Measurements from ENCODE around the gene ZSCAN20.

ZSCAN20 gene

GRCh38 chr1:33541966-33542365, 69.5 kb downstream of the ZSCAN20 start:
- DNase-seq = no peak

All from NCI-H1694 treated with DMSO at 0.1 percent for 48 hours (cell line).